HTERT RPE-1 (cell line): ENCODE data around the gene CD320.
"Not testable (repeated sequence)": the region's sequence is repeated elsewhere in the genome, so short reads cannot be mapped to it uniquely, and the experiment has no call there.

Experiments
- in situ Hi-C: fragments of 300-500 bp; cut with MboI; formaldehyde crosslinking; loops from 4 replicates; pipeline ENCODE4 v1.14.3; 2020; ENCODE audit warnings: low sequenced_read_pairs

The CD320 gene

DNA sequence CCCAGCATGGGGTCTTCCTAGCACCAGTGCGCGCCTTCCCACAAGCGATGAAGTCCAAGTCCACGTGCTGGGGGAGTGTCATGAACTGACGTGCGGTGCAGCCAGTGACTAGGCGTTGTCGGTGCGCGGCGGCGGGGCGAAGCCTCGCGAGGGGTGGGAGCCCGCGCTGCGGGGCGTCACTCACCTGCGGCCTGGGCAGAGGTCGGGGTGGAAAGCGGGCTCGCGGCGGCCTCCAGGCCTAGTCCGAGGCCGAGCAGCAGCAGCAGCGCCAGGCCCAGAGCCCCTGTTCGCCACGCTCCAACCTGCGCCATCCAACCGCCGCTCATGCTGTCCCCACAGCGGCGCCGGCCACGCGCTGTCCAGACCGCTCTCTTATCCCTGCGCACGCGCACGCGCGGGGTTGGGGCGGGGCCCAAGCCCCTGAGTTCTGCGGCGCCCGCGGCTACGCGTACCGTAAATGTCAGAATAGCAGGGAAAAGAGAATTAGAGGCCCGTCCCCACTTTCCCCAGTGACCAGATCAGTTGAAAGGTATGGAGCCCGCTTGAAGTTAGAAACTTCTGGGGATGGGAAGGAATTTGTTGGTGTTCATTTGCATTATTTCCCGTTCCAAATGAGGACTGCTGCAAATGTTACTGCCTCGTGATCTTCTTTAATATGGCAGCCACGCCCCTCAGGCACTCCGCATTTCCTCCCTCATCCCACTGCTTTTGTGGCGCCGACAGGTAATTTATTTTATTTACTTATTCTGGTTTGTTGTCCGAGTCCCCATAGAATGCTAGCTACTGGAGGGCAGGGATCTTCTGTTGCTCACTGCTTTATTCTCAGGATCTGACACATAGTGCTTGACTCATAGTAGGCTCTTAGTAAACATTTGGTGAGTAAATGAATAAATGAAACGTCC is at the start of gene CD320:
CD320 (minus strand) TSS at position 394 of the 902 bp plus-strand sequence; CDS start at position 326, 68 bp downstream.
- in situ Hi-C loops: no loop called here

DNA sequence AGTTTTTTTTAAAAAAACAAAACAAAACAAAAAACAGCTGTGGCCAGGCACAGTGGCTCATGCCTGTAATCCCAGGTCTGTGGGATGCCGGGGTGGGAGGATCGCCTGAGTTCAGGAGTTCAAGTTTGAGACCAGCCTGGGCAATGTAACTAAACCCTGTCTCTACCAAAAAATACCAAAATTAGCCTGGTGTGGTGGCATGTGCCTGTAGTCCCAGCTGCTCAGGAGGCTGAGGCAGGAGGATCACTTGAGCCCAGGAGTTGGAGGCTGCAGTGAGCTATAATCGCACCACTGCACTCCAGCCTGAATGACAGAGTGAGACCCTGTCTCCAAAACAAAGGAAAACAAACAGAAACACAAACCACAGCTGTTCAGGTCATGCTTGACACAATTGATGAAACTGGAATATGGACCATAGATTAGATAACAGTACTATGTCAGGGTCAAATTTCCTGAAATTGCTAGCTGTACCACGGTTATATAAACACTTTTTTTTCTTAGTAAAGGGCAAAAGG is 48.9 kb upstream of the CD320 start:
- in situ Hi-C loops: no loop called here

DNA sequence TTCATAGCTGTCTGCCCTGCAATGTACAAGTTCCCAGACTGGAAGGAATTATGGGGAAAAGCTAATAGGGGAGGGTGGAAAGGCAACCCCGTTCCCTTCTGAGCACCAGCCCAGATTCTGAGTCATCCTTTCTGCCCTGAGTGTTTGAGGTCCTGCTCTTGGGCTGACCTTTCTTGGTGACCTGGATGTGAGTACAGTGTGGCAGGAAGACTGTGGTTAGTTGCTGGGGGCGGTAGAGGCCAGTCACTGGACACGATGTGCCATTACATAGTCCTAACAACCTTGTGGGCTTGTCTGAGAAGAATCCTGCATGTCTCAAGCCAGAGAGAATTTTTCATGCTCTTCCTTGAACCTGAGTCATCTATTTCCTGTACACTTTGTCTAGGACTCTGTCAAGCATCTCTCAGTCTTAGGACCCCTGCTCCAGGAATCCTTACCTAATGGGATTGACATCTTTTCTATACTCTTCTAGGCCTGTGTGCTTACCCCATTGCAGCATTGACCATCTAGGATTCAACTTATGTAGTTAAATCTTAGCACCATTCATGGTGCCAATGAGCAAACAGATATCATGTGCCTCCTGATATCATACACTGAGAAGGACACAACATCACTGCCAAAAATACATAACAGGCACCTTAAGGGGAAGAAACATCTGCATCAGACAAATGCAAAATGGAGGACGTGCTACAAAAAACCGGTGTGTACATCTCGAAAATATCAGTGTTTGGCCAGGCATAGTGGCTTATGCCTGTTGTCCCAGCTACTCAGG is 47.7 kb upstream of the CD320 start:
- in situ Hi-C loops: no loop called here

DNA sequence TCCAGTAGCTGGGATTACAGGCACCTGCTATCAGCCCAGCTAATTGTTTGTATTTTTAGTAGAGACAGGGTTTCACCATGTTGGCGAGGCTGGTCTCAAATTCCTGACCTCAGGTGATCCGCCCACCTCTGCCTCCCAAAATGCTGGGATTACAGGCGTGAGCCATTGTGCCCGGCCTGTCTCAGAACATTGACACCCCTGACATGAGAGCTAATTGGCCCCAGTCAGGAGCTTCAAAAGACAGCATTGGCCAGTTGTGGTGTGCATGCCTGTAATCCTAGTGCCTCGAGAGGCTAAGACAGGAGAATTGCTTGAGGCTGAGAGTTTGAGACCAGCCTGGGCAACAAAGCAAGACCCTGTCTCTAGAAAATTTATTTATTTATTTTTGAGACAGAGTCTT is 44.7 kb upstream of the CD320 start:
- in situ Hi-C loops: not testable (repeated sequence)

DNA sequence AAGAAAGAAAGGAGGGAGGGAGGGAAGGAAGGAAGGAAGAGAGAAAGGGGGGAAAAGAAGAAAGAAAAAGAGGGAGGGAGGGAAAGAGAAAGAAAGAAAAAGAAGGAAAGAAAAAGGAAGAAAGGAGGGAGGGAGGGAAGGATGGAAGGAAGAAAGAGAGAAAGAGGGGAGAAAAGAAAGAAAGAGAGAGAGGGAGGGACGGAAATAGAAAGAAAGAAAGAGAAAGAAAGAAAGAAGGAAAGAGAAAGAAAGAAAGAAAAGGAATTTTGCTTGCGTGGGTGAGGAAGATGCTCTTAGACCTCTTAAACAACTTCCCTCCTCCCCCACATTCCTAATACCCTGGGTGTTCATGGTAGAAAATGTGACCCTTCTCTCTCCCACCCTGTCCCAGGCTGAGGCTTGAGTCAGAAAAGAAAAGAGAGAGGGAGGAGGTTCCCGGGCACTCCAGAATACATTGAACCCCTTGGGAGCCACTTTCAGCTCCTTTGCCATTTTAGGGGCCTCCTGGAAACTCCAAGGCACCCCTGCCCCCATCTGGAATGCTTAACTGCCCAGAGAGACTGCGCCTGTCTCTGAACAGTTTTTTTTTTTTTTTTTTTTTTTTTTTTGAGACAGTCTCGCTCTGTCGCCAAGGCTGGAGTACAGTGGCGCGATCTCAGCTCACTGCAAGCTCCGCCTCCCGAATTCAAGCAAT is 44.1 kb upstream of the CD320 start:
- in situ Hi-C loops: no loop called here

- in situ Hi-C loops: not testable (repeated sequence)
Observed at GRCh38 chr19:8349629-8350372, 41.6 kb upstream of the CD320 start.

- in situ Hi-C loops: no loop called here
Observed at GRCh38 chr19:8343483-8343844, 35.3 kb upstream of the CD320 start.

DNA sequence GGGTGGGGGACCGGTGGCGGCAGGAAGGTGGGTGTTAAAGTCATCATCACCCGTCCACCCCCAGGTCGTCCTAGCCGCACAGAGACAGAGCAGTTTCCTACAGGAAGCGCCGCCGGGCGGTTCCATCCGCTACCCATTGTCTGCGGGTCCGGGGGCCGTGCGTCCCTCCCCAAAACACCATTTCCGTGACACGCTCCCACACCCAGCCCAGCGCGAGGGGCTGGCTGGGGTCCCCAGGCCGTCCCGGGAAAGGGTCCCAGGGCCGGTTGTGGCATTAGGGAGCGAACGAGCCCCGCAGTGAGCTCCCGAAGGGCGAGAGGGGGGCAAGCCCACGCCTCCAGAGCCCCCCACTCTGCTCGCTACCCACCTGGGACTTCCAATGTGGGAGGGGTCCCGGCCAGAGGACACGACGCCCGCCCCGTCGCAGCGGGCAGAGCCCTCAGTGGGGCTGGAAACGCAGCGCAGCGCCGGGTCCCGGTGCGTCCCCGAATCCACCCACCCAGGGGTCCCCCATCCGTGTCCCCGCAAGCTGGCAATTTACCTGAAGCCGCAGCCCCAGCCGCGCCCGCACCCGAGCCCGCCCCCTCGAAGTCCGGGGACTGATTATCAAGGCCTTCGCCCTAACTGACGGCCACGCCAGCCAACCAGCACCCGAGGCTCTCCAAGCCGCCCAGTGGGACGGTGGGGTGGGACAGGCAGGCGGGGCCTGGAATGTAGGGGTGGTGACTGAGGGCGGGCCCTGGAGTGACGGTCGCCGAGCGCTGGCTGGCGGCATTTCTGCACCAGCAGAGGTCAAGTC is 34.7 kb upstream of the CD320 start, which contains the start of gene KANK3:
KANK3 (minus strand) TSS at position 579 of the 799 bp plus-strand sequence. CDS start 5,434 bp downstream, outside the sequence.
- in situ Hi-C loops: no loop called here

- in situ Hi-C loops: no loop called here
Observed at GRCh38 chr19:8342316-8342683, 34.1 kb upstream of the CD320 start.

GRCh38 chr19:8341504-8341903 is 33.3 kb upstream of the CD320 start:
- in situ Hi-C loops: not testable (repeated sequence)

DNA sequence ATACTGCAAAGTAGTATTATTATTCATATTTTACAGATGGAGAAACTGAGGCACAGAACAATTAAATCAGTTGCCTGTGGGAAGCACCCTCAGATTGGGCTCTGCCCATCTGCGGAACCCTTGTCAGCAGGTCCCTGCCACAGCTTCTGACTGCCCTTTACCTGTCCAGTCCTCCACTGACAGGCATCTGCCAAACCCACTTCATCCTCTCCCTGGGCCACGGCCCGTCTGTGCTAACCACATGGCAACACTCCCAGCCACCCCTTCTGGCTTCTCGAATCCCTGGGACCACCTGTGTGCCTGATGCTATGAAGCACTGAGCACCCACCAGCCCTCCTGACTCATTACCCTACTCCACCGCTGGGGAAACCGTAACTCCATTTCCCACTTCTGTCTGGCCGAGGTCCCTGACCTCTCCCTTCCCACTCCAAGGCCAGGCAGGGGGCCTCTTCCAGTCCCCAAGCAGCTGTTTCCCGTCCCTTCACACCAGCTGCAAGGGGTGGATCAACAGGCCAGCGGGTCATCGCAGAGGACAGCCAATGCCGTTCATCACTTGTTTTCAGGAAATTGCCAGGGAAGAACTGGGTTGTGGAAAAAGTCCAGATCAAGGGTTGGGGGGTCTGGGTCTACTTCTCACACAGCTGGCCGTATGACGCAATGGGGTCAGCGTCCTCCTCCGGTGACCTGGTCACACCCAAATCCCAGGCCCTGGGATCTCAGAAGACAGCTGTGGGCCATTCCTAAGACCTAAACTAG is 32.4 kb upstream of the CD320 start:
- in situ Hi-C loops: no loop called here

GRCh38 chr19:8338835-8339234 is 30.7 kb upstream of the CD320 start:
- in situ Hi-C loops: no loop called here

DNA sequence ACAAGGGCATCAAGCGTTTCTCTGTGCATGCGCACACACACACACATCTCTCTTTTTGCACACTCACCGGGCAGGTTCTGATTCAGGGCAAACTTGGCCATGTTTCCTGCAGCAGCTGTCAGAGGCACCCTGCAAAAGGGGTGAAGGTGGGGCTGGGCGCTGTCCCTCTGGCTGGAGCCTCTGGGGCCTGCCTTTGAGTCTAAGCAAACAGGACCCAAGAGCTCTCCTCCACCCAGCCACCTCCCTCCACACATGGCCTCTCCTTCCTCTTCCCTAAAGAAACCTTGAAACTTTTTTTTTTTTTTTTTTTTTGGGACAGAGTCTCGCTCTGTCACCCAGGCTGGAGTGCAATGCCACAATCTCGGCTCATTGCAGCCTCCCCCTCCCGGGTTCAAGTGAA is 29.6 kb upstream of the CD320 start:
- in situ Hi-C loops: no loop called here

- in situ Hi-C loops: no loop called here
Observed at GRCh38 chr19:8336660-8337059, 28.5 kb upstream of the CD320 start.

DNA sequence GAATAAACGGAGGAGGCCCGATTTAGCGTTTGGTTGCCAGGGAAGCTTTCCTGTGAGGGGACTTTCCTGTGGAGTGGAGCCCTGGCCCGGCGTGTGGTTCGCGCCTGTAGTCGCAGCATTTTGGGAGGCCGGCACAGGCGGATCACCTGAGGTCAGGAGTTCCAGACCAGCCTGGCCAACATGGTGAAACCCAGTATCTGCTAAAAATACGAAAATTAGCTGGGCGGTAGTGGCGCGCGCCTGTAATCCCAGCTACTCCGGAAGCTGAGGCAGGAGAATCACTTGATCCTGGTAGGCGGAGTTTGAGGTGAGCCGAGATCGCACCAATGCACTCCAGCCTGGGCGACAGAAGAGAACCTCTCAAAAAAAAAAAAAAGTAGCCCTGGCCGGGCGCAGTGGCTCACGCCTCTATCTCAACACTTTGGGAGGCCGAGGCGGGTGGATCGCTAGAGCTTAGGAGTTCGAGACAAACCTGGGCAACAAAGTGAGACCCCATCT is 28.0 kb upstream of the CD320 start:
- in situ Hi-C loops: no loop called here

DNA sequence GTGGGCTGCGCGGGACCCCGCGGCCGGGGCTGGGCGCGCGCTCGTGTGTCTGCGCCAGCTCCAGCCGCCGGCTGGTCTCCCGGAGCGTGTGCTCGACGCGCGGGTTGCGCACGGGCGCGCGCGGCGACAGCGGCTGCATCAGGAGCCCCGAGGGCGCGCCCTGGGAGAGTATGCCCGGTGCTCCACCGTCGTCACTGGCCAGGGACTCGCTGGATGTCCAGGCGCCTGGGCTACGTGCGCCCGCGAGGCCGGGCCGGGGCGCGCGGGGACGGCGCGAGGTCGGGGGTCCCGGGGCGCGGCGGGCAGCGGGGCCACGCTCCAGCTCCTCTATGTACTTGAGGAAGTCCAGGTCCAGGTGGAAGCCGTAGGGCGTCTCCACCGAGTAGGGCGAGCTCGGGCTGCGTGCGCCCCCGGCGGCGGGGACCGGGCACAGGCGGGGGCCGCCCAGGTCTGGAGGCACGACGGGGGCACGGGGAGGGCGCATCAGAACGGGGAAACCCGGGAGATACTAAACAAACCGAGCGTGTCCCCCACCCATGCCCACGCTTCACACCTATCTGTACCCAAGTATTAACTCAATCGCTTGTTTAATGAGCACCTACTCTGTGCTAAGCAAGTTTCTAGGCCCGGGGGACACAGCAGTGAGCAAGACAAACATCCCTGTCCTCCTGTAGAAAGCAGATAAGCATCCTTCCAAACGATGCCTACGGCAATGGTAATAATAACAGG is 27.3 kb upstream of the CD320 start:
- in situ Hi-C loops: no loop called here

DNA sequence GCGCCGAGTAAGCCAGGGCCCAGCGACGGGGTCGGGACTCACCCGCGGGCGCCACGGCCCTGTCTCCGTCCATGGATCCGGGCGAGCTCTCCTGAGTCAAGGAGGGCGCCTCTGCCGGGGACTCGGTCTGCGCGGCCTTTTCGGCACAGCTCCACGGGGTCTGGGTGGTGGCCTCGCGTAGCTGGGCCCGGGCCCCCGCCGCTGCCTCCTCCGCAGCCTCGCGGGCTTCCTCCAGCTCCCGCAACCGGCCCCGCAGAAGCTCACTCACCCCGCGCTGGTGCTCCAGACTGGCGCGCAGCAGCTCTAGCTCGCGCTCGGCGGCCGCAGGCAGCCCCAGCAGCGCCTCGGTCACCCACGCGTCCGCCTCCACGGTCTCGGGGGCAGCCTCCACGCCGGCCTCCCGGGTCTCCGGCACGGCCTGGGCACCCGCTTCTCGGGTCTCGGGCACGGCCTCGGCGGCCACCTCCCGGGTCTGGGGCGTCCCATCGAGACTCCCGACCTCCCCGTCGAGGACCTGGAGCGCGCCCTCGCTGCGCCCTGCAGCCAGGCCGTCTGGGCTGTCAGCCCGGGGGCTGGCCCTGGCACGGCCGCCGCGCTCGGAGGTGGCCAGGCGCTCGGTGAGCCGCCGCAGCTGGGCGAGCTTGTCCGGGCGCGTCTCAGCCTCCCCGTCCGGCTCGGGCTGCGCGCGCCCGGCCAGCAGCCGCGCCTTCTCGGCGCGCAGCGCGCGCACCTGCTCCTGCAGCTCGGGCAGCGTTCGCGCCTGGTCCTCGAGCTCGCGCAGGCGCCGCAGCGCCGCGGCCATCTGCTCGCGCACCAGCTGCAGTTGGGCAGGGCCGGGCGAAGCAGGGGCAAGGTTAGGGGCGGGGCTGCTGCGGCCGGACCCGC is 26.5 kb upstream of the CD320 start:
- in situ Hi-C loops: no loop called here
